Measurements from ENCODE around the gene CPLANE1. TPM values are rescaled to one million over a fixed set of nuclear protein-coding genes. Genes with fewer than 3 reads are reported as not detected.

CPLANE1 gene
- total and polyA plus RNA-seq, 2 donors (not counting 3 experiments of a cell fraction or from before 2014, with no cell fraction given) = 4.6 to 21.5 TPM

- Histone ChIP-seq H3K9me1 (replicated peaks; ENCODE audit: control insufficient read depth, extremely low read depth, insufficient read depth, low read length) (no peaks in the 10 kb centered on the region), H3K27ac (ENCODE audit: insufficient read depth, low read depth, low read length) (no peak overlapping the region), H3K27me3 (ENCODE audit: control insufficient read depth in 2 of 2, insufficient read depth in 2 of 2, low read length in 2 of 2) (no peaks in the 10 kb centered on the region), H3K79me2 (ENCODE audit: control insufficient read depth, insufficient read depth, low read length) (no peaks in the 10 kb centered on the region), H3K36me3 (ENCODE audit: control insufficient read depth in 2 of 2, extremely low read depth in 1 of 2, insufficient read depth in 2 of 2, low read length in 2 of 2) (no peaks in the 10 kb centered on the region), H2AFZ (ENCODE audit: low read depth, low read length) (no peak overlapping the region), H3K9ac (replicated peaks; ENCODE audit: extremely low read depth, insufficient read depth, low read length) (no peak overlapping the region), H3K4me3 (replicated peaks in 1 of 3; ENCODE audit: insufficient read depth in 1 of 3, low read depth in 1 of 3, low read length in 3 of 3) (no peak overlapping the region), H3K9me3 (replicated peaks; ENCODE audit: control insufficient read depth, insufficient read depth, low read length) (no peaks in the 10 kb centered on the region), H3K4me2 (ENCODE audit: insufficient read depth, low read length) (no peak overlapping the region), H3K4me1 (ENCODE audit: control insufficient read depth, extremely low read depth, insufficient read depth, low read length) (no peaks in the 10 kb centered on the region), H4K20me1 (replicated peaks; ENCODE audit: control insufficient read depth, extremely low read depth, insufficient read depth, low read length) (no peaks in the 10 kb centered on the region)
- DNase-seq (ENCODE audit: low read depth, low spot score) = no peak
- BruUV-seq (replicated peaks) = no TSS peak
- intact Hi-C loops (cut with micrococcal nuclease) (no loop called here), dilution Hi-C loops (cut with MboI; ENCODE audit: extremely low pct_ligation_motif_present, low sequenced_read_pairs) (no loop called here)
- ChIA-PET POLR2A (no interaction called here), CTCF (no interaction called here)
- TF ChIP-seq FOS (IDR thresholded peaks at IDR 0.05; ENCODE audit: borderline replicate concordance, insufficient read depth, low read length) (no peak), MYC (IDR thresholded peaks at IDR 0.05; ENCODE audit: low read depth, low read length) (no peak), GATA2 (IDR thresholded peaks at IDR 0.05; ENCODE audit: insufficient read depth, insufficient read length, low read depth, low read length) (no peak), JUN (IDR thresholded peaks at IDR 0.05; ENCODE audit: borderline replicate concordance, insufficient read depth, insufficient read length, low read depth) (no peak), CTCF (IDR thresholded peaks at IDR 0.05; ENCODE audit: extremely low read depth in 1 of 2, insufficient read depth in 1 of 2, low read depth in 1 of 2, low read length in 2 of 2) (no peak), POLR2A (IDR thresholded peaks at IDR 0.05; ENCODE audit: low read depth, low read length) (no peak), POLR2AphosphoS5 (IDR thresholded peaks at IDR 0.05; ENCODE audit: insufficient read depth, low read depth, low read length) (no peak)
- no peak for FAIRE-seq
Observed at GRCh38 chr5:37283214-37283820, 34.1 kb upstream of the CPLANE1 start.
